Kidney epithelial cell (primary cell): ENCODE results near the gene CUL4A. TPM values are rescaled to one million over a fixed set of nuclear protein-coding genes. Genes with fewer than 3 reads are reported as not detected.
"Not testable (repeated sequence)": the region's sequence is repeated elsewhere in the genome, so short reads cannot be mapped to it uniquely, and the experiment has no call there.

Experiments used
- DNase-seq: peaks from one replicate; pipeline ENCODE4 v3.0.0-alpha.2; 2010; ENCODE audit warnings: low read depth
- H3K27me3 ChIP-seq: 2 replicates; pipeline ENCODE4 v1.6.0; 2011; ENCODE audit warnings: low read length; ENCODE audit not compliant: control insufficient read depth, insufficient read depth
- H3K36me3 ChIP-seq: 2 replicates; pipeline ENCODE4 v1.5.1; 2011; ENCODE audit warnings: low read length; ENCODE audit not compliant: control insufficient read depth, insufficient read depth
- H3K4me3 ChIP-seq: 2 replicates; pipeline ENCODE4 v1.5.1; 2011; ENCODE audit warnings: low read depth, mild to moderate bottlenecking, control low read depth, low read length
- CTCF ChIP-seq: IDR thresholded peaks from 2 replicates; pipeline ENCODE4 v1.5.1; 2011; ENCODE audit warnings: mild to moderate bottlenecking, moderate library complexity, low read length, control low read depth, inconsistent platforms; ENCODE audit not compliant: insufficient read depth, poor library complexity, severe bottlenecking
- total RNA-seq: library from RNA; depleted of rRNA; stranded (reverse); fragments of >200 nt; gene quantifications from 2 replicates; pipeline ENCODE4 v1.2.3, GENCODE V29; 2015

Gene CUL4A
- total RNA-seq: 90.4 and 96.0 TPM in 2 replicates

- peak within 1 kb of the TSS; percentile 93 for H3K4me3 ChIP-seq
- no peak for TF ChIP-seq CTCF
- DNase-seq: no peak
- H3K27me3 ChIP-seq: no peaks in the 10 kb centered on the region
- no peaks in the 10 kb centered on the region for H3K36me3 ChIP-seq
These were observed at the start of gene CUL4A for GRCh38 chr13:113209336-113209758. TSS of gene CUL4A (plus strand) at chr13:113209613. CDS start at chr13:113209628, 15 bp downstream.

GRCh38 chr13:113159701-113160100, 49.7 kb upstream of the CUL4A start:
- peaks cover 28% of the 10 kb centered on the region for H3K27me3 ChIP-seq
- no peak overlapping the region for H3K4me3 ChIP-seq
- no peak for TF ChIP-seq CTCF
- no peaks in the 10 kb centered on the region for H3K36me3 ChIP-seq
- no peak for DNase-seq

GRCh38 chr13:113160983-113161382, 48.4 kb upstream of the CUL4A start:
- no peak for DNase-seq
- Histone ChIP-seq H3K27me3 (peaks cover 28% of the 10 kb centered on the region), H3K4me3 (no peak overlapping the region), H3K36me3 (no peaks in the 10 kb centered on the region)
- TF ChIP-seq CTCF: no peak

- DNase-seq: no peak
- no peaks in the 10 kb centered on the region for H3K36me3 ChIP-seq
- no peak overlapping the region for H3K4me3 ChIP-seq
- peaks cover 28% of the 10 kb centered on the region for H3K27me3 ChIP-seq
- no peak for TF ChIP-seq CTCF
These were observed 48.0 kb upstream of the CUL4A start for GRCh38 chr13:113161433-113161832.

GRCh38 chr13:113161975-113162374, 47.4 kb upstream of the CUL4A start:
- not testable (repeated sequence) for DNase-seq, H3K36me3 ChIP-seq, H3K4me3 ChIP-seq
- H3K27me3 ChIP-seq: peaks cover 28% of the 10 kb centered on the region

GRCh38 chr13:113162783-113163685, 46.4 kb upstream of the CUL4A start:
- no peaks in the 10 kb centered on the region for H3K36me3 ChIP-seq
- H3K27me3 ChIP-seq: peaks cover 25% of the 10 kb centered on the region
- TF ChIP-seq CTCF: no peak
- no peak for DNase-seq
- H3K4me3 ChIP-seq: no peak overlapping the region
